NCI-H69 (cell line): ENCODE results near the gene EDA.

Experiments used
- DNase-seq: peaks from one replicate; lab custom pipeline; 2025; lab: John Stamatoyannopoulos, UW

The EDA gene

DNA sequence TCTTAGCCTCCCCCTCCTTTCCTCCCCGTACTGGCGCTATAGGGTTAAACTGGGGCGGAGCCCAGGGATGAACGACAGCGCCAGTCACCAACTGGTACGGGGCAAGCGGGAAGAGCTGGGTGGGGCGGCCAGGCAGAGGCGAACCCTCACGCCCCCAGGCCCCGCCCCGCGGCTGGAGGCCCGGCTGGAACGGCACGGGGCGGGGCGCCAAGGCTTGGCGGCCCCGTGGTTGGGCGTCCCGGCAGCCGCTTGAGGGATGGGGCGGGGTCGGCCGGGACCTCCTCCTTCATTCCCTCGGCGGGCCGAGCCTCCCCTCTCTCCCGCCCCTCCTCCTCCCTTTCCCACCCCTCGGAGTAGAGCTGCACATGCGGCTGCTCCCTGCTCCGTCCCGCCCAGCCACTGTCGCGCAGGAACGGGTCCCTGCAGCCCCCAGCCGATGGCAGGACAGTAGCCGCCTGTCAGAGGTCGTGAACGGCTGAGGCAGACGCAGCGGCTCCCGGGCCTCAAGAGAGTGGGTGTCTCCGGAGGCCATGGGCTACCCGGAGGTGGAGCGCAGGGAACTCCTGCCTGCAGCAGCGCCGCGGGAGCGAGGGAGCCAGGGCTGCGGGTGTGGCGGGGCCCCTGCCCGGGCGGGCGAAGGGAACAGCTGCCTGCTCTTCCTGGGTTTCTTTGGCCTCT lies at the start of gene EDA:
TSS of gene EDA (plus strand) at position 335 of the 678 bp plus-strand sequence.
- DNase-seq: peak; percentile 85

DNA sequence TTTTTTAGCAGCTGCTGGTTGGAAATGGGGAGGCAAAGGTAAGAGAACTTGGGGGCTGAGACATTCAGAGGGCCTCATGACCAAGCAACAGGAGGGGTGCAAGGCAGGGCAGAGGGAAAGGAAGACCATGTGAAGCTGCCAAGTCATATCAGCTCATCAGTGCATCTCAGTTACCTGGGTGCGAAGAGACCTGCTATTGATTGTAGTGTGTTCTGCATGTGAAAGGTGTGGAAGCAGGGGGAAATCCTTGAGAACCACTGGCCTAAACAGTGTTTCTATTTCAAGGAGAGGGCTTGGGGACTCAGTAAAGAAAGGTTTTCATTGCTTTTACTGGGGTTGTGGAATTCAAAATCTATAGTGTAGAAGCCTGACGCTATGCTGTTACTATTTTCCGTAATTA lies 47.1 kb upstream of the EDA start:
- no peak for DNase-seq

DNA sequence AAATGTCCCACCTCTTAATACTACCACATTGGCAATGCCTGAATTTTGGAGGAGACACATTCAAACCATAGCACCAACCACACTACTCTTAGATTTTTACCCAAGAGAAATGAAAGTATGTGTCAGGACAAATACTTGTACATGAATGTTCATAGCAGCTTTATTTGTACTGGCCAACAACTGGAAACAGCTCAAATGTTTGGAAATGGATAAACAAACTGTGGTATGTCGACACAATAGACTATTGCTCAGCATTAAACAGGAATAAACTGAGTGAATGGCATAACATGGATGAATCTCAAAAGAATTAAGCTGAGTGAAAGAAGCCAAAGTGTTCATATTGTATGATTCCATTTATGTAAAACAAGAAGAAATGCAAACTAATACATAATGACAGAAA lies 18.5 kb upstream of the EDA start:
- no peak for DNase-seq

DNA sequence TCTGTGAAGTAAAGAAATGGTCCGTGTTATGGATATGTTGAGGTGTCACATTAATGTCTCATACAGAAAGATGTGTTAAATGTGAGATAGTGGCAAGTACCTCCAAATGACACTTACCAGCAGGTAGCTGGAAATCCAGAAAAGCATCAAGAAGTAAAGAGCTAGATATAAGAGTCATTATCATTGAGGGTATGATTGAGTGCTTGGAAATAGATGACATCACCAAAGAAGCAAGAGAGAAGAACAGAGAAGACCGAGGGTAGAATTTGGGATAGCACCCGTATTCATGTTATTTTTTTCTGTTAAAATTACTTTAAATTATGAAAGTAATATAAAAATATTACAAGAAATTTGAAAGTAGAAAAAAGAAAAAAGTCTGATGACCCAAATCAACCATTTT lies 15.7 kb upstream of the EDA start:
- DNase-seq: no peak

DNA sequence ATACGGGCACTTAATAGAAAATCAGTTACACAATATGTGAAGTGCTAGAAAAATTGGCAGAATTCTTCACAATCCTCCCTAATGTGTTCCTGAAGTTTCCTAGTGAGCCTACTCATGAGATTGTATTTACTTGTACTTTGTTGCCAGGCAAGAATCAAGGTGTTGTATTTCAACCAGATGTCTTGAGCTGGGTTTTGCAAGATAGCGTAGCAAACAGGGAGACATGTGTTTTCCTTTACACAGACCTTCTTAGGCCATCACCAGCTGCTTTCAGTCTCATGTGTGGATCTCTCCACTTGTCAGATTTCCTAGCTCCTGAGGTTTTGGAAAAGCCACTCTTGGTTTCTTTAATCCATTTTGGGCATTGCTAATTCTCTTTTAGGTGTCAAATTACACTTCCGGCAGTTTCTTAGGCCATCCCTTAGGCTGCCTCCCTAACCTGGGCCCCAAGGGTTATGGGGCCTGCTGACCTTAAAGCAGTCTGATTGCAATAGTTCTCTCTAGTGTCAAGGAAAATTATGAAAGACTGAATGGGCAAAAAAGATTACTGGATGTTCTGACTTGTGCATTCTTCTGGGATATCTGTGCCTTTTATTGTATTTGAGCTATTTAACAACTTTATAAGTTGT lies 12.2 kb upstream of the EDA start:
- DNase-seq: peak; percentile 1

DNA sequence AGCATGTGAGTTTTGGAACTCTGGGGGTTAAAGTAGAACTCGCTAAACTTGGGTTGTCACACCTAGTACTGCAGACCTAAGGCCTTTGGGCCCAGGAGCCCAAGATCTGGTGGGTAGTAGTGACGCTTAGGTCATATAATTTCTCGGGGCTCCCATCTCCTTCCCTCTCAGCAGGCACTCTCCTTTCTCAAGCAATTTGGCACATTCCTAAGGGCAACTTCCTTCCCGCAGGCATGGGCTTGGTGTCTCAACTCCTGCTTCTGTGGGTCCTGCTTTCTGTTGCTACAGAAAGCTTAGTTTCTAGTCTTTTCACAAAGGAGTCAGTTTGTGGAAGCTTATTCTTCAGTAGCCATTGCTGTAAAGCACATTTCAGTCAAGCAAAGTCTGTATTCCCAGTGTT lies 10.4 kb upstream of the EDA start:
- DNase-seq: no peak

DNA sequence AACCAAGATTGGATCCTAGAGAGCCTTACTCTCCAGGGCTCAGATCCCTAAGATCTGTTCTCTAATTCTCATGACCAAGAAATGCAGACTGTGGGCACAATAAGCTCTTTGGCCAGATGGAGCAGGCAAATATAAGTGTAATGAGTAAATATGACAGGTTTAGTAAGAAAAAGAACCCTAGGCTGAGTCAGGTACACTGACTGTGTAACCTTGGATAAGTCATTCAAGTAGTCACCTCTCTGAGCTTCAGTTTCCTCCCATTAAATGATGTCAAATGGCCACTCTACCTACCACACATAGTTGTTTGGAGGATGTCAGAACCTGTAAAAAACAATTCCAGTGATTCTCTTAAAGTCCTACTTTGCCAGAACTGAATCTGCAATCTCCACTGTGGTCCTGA lies 8.3 kb upstream of the EDA start:
- DNase-seq: no peak

DNA sequence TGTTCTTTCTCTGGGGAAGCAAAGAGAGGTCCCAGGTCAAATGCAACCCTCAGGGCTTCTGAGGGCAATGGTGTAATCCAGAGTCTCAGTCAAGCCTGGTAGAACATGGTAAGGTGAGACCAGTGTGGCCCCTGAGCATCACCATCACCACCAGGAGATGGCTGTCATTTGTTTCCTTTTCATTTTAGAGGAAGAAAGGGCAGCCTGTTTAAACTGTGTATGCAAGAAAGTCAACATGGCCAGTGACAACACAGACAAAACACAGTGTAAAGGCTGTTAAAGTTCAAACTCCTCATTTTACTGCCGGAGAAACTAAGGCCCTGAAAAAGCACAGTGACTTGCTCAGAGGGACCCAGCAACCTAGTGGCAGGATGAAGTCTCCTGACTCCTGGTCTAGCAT lies 2.0 kb upstream of the EDA start:
- no peak for DNase-seq

DNA sequence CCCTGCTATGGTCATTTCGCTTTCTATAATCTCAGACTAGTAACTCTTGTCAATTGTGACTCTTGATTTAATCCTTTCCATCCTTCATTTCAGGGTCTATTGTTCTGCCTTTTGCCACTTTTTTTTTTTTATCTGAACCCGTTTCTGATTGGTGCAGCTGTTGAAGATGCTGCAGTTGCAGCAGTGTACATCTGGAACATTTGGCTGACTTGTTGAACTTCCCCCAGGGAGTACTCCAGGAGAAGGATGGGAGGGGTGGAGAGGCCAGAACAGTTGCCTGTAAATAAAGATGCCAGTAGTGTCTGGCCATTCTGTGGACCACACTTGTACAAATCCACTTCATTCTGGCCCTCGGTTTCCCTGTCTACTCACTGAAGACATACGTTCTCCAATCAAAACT lies 1.0 kb upstream of the EDA start:
- peak; percentile 5 for DNase-seq

DNA sequence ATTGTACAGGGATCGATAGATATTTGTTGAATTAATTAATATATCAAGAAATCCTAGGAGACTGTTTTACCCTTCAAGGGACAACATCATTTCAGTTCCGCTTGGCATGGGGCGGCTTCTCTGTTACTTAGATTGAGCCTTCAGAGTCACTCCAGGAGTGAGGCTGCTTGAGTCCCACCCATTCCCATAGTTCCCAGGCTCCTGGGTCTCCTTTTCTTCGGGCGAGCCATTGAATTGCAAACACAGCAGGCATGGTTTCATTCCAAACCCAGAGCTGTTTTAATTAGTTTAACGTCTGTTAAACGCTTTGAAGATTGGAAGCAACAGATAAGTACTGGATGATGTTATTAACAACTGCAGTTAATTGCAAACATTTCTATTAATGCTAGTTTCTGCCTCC lies 571 bp upstream of the EDA start:
- DNase-seq: no peak

DNA sequence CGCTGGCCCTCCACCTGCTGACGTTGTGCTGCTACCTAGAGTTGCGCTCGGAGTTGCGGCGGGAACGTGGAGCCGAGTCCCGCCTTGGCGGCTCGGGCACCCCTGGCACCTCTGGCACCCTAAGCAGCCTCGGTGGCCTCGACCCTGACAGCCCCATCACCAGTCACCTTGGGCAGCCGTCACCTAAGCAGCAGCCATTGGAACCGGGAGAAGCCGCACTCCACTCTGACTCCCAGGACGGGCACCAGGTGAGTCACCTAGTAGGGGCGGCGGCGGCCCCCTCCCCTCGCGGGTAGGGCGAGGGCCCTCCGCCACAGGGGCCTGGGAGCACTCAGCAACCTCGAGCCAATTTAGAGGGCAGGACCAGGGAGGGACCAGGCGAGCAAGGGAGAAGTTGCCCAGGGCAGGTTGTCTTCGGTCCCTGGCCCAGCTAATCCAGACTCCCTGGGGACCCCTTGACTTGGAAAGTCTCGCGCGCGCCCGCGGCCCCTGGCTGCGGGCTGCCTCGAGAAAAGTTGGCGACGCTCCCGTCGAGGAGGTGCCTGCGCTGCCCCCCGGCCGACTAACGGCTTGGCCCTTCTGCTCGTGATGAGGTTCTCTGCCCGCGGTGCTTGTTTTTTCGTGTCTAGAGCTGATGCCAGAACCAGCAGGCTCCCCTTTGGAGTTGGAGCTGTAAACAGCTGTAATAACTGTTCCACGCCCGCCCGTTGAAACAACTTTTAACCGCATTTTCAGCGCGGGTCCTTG lies 717 bp downstream of the EDA start:
- DNase-seq: peak; percentile 33

DNA sequence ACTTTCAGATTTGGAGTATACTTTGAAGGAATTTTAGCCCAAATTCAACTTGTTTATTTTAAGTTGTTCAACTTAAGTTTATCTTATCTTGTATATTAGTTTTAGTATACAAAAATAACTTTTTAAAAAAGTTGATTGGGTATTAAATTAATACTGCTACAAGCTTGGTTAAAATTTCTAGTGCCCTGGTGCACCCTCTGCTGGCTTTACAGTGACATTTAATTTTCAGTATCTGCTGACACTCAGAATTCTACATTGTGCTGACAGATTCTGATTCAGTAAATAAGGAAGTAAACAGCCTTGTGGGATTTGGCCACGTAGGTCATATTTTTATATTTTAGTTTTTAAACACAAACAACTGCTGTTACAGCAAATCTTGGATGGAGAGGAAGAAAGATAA lies 2.9 kb downstream of the EDA start:
- DNase-seq: peak; percentile 21

DNA sequence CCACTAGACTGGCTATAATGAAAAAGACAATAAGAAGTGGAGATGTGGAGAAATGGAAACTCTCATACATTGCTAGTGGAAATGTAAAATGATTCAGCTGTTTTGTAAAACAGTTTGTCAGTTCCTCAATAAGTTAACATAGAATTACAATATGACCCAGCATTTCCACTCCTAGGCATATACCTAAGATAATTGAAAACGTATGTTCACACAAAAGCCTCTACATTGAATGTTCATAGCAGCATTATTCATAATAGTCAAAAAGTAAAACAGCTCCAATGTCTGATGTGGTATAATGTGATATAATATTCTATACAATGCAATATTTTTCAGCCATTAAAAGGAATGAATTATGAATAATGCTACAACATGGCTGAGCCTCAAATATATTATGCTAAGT lies 10.2 kb downstream of the EDA start:
- no peak for DNase-seq

DNA sequence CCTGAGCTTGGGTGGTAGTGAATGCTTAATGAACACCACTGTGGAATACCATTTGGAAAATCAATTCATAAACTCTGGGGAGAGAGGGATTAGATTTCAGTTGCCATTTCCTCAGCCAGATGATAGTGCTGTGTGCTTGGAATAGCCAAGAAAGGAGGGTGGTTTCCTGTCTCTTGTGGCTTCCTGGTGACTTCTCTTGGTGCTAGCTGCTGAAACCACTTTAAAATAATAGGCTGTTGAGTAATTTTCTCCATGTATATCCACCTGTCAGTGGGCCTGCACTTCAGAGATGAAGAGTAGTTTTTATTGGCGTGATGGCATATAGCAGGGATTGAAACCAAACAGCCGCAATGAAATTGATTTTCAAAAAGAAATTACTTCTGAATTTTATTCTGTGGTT lies 11.8 kb downstream of the EDA start:
- DNase-seq: no peak

DNA sequence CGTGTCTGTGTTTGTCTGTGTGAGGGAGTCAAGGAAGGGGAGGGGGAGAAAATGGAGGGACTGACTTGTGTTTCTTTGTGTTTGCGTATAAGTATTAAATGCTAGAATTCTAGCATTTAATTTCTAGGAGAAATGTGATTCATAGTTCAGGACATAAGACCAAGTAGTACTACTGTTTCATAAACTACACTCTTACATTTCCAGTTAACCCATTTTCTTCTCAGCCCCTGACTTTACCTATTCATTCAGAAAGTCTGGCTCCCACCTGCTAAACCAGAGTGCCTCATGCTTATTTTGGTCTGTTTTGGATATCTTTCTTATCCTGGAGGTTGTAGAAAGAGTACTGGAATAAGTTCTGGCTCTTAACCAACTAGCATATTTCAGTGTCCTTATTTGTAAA lies 14.2 kb downstream of the EDA start:
- DNase-seq: no peak

DNA sequence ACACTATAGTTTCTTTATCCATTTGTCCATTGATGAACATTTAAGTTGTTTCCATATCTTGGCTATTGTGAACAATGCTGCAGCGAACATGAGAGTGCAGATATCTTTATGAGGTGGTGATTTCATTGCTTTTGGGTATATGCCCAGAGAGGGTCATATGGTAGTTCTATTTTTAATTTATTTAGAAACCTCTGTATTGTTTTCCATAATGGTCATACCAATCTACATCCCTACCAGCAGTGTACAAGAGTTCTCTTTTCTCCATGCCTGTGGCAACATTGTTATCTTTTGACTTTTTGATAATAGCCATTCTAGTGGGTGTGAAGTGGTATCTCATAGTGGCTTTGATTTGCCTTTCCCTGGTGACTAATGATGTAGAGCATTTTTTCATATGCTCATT lies 48.8 kb downstream of the EDA start:
- DNase-seq: no peak

DNA sequence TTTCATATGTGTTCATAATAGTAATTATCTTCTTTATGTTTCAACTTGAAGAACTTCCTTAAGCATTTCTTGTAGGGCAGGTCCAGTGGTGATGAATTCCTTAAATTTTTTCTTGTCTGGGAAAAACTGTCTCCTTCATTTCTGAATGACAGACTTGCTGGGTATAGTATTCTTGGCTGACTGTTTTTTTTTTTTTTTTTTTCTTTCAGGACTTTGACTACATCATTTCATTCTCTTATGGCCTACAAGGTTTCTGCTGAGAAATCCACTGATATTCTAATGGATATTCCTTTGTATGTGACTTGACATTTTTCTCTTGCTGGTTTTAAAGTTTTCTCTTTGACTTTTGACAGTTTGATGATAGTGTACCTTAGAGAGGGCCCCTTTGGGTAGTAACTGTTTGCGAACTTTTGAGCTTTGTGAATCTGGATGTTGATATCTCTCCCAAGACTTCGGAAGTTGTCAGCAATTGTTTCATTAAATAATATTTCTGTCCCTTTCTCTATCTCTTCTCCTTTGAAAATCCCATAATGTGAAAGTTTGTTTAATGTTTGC lies 54.2 kb downstream of the EDA start:
- no peak for DNase-seq

DNA sequence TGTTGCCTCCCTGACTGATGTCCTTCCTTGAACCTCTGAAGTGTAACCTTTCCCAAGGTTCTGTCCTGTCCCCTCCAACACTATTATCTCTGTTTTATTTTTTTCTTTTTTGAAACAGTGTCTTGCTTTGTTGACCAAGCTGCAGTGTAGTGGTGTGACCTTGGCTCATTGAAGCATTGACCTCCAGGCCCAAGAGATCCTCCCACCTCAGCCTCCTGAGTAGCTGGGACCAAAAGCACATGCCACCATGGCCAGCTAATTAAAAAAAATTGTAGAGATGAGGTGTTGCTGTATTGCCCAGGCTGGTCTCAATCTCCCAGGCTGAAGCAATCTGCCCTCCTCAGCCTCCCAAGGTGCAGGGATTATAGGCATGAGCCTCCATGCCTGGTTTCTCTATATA lies 59.0 kb downstream of the EDA start:
- DNase-seq: no peak

DNA sequence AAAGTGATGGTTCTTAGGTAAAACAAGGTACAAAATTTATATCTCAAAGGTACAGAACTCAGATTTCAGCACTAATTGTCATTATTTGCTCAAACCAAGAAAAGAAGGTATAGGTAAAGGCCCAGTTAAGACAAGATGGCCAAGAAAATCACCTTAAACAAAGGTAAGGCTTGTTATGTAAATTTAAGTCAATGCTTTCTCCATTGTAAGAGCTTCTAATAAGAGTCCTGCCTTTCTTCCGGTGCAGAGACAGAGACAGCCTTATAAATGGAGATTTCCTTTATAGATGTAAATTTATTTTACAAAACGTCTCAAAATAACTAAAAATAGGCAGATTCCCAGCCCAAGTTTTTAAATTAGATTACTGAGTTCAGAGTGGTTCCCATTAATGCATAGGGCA lies 89.9 kb downstream of the EDA start:
- no peak for DNase-seq

DNA sequence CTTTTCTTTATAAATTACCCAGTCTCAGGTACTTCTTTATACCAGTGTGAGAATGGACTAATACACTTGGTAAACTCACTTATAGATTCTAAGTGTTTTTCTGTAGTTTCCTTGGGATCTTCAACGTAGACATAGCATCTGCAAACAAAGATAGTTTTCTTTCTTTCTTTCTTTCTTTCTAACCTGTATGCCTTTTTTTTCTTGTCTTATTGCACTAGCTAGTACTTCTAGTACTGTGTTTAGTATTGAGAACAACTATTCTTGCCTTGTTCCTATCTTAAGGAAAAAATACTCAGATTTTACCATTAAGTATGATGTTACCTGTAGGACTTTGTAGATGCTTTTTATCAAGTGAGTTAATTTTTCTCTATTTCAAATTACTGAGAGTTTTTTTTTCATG lies 102.2 kb downstream of the EDA start:
- no peak for DNase-seq

DNA sequence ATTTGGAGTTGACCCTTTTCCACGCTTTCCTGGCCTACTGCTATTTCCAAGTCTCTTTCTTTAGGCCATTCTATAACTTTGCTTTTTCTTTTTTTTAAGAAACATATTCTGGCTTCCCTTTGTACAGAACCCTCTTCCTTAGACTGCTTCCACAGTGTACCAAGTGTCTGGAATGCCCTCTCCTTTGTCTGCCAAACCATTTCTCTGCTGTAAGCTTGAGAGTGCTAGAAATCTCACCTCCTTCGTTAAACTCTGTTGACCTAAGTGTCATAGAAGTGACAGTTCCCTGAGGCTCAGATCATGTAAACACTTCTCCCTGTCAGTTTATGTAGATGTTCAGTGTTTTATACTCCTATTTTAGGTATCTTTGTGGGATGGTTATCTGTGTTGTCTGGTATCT lies 108.4 kb downstream of the EDA start:
- no peak for DNase-seq

DNA sequence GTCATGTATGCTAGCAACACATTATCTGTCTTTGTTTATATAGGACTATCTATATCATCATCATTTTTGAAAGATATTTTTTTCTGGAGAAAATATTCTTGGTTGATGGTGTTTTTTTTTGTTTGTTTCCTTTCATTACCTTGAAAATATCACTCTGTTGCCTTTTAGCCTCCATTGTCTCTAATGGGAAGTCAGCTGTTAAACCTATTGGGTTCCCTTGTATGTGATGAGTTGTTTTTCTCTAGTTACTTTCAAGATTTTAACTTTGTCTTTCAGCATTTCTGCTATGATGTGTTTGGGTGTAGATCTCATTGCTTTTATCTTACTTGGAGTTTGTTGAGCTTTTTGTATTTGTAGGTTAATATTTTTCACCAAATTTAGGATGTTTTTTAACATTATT lies 124.4 kb downstream of the EDA start:
- no peak for DNase-seq

DNA sequence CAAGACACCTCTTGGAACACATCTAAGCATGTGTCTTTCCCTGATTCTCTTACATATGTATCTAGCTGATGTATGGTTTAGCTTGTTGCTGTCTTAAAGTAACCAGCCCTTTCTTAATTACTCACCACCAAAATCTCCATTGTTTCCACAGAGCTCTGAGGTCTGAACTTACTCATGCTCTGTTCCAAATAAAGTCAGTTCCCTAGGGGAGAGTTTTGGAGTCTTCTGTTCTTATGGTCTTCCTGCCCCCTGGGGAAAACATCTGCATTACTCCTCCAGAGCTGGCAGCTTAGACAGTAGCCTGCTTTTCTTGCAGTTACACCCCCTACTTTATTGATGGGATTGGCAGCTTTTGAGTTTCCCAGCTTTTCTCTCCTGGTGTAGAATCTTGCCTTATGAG lies 125.8 kb downstream of the EDA start:
- no peak for DNase-seq
